HG03025 (cell line): Measurements from ENCODE around the gene AMZ1.
"Not testable (repeated sequence)": the region's sequence is repeated elsewhere in the genome, so short reads cannot be mapped to it uniquely, and the experiment has no call there.

Experiments used
- ATAC-seq: cut with Tn5 transposase; IDR thresholded peaks from one replicate; pipeline ENCODE4 v1.9.1; 2021; ENCODE audit warnings: mild to moderate bottlenecking, moderate library complexity; ENCODE audit not compliant: unreplicated experiment, low FRiP score

Gene AMZ1

DNA sequence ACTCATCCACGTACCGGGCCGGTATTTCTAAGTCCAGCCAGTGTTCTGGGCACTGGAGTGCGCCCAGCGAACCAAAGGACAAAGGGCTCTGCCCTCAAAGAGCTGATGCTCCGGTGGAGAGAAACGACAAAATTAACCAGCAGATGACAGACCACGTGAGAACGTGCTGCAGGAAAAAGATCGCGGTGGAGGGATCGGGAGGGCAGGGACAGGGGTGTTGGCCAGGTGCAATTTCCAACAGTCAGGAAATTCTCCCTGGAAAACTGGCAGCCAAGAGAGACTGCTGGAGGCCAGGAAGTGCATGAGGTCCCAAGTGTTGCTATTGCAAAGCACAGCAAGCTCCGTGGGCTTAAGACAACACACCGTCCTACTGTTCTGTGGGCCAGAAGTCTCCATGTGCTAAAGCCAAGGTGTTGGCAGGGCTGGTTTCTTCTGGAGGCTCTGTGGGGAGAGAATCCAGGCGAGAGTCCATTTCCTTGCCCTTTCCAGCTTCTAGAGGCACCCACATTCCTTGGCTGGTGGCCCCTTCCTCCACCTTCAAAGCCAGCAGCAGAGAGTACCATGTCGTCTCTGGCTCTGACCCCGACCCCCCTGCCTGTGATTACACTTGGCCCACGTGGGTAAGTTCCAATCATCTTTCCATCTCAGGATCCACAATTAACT is 21.3 kb upstream of the AMZ1 start:
- ATAC-seq, result no peak

DNA sequence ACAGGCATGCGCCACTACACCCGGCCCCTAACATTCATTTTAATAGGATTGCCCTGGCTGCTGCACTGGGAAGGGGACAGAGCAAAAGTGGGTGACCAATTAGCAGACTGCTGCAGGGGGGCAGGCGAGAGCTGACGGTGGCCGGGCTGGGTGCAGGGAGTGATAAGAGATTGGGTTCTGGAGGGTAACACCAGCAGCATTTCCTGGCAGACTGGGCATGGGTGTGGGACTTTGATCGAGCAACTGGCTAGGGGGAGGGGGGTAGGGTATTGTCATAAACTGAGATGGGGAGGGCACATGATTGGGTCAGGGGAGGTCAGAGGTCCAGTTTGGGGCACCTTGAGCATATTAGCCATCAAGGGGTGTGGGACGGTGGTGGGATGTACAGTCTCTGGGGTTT is 20.2 kb upstream of the AMZ1 start:
- no peak for ATAC-seq

DNA sequence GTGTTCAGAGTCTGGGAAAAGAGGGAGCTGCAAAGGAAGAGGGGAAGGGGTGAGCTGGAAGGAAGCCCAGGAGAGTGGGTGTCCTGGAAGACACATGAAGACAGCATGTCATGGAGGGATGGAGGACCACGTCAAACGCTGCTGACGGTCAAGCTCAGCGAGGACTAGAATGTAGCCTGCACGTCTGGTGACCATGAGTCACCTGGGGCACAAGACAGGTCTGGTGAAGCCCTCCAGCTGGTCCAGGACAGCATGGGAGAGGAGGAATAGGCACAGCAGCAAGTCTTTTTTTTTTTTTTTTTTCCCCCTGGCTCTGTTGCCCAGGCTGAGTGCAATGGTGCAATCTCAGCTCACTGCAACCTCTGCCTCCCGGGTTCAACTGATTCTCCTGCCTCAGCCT is 19.6 kb upstream of the AMZ1 start:
- ATAC-seq, result no peak

DNA sequence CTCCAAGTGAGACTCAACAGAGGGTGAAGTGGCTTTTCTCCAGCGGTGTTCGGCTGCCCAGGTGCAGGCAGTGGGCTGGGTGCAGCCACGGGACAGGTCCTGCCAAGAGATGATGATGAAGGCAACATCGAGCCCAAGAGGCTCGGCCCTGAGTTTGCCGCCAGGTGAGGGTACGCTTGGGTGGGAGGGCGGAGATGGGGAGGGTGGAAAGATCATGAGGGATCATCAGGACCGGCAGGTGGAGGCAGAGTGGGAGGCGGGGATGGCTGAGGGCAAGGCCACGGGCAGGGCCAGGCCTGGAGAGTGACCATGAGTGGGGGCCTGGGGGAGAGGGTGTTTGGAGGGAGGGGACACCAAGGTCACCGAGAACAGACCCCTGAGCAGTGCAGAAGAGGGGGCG is 17.8 kb upstream of the AMZ1 start:
- ATAC-seq, result no peak

DNA sequence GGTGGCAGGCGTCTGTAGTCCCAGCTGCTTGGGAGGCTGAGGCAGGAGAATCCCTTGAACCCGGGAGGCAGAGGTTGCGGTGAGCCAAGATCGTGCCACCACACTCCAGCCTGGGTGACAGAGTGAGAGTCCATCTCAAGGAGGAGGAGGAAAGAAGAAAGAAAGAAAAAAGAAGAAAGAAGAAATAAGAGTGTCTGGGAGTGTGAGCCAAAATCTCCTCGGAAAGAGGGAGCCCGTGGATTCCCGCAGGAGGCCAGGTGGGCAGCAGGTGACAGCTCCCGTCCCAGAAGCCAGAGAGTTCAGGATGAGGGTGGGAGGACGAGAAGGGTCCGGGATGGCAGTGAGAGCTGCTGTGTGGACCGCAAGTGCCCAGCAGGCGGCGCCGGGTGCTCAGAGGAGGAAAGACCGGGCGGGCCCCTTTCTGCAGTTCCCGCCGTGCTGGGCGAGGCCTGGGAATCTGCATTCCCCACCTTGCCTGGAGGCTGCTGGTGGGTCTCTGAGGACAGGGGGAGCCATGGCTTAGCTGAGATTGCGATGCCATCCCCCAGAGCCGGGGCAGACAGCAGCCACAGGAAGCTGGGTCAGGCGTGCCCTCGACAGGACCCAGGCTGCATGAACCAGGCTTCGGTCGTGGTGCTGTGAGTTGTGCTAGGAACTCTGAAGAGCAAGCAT is 17.1 kb upstream of the AMZ1 start:
- ATAC-seq, result no peak

DNA sequence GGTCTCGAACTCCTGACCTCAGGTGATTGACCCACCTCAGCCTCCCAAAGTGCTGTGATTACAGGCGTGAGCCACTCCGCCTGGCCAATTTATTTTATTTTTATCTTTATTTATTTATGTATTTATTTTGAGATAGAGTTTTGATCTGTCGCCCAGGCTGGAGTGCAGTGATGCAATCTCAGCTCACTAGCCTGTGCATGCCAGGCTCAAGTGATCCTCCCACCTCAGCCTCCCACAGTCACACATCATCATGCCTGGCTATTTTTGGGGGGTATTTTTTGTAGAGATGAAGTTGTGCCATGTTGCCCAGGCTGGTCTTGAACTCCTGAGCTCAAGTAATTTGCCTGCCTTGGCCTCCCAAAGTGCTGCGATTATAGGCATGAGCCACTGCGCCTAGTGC is 14.8 kb upstream of the AMZ1 start:
- not testable (repeated sequence) for ATAC-seq

DNA sequence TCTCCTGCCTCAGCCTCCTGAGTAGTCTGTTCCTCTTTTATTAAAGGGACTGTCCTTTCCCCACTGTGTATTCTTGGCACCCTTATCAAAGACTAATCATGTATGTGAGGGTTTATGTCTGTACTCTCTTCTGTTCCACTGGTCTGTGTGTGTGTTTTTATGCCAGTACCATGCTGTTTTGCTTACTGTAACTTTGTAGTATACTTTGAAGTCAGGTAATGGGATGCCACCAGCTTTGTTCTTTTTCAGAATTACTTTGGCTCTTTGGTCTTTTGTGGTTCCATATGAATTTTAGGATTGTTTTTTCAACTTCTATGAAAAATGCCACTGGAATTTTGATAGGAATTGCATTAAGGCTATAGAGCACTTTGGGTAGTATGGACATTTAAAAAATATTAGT is 14.1 kb upstream of the AMZ1 start:
- ATAC-seq, result no peak

DNA sequence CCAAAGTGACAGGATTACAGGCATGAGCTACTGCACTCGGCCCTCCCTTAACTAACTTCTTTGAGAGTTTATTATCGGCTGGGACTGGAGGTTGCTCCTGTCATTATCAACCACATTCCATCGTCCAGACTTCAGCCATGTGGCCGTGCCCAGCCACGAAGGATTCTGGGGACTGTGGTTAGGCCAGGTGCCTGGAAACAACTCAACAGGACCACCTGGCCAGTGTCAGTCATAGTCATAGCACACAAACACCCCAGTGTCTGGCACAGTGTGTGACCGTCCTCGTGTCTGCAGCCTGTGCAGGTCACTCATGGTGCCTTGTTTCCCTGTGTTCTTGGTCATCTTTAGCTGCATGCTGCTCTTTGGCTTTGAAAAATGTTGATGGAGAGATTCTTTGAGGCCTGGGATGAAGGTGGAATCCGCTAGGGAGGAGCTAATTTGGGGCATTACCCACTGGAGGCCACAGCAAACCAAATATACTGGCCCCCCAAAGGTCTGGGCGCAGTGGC is 12.7 kb upstream of the AMZ1 start:
- ATAC-seq, result no peak

DNA sequence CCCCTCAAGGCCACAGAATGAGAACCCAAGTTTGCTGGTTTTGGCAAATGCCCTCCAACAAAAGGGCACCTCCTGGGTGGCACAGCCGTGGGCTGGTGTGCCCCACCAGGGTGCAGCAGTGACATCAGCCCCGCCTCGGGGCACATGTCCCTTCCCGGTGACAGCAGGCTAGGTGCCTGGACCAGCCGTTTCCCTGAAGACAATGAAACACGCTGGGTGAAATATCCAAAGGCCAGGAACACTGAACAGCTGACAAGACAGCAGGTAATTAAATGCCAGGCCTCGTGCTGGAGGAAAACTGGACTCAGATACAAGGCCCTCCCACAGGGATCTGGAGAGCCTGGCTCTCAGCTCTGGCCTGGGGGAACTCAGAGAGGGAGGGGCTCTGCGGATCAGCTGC is 11.4 kb upstream of the AMZ1 start:
- ATAC-seq, result not testable (repeated sequence)

DNA sequence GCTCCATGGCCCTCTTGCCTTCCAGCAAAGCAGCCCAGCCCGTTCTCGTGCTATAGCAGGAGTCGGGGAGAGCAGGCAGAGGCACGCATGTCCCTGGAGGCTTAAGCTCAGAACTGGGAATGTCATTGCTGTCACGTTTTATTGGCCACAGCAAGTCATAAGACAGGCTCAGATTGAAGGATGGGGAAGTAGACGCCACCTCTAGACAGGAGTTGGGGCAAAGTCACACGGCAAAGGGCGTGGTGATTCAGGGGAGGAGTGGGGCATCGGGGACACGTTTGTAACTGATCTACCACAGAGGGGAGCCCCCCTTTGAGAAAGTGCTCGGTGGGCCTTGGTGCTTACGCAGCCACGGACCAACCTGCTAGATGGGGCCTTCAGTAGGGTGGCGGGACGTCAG is 9.5 kb upstream of the AMZ1 start:
- ATAC-seq, result not testable (repeated sequence)

DNA sequence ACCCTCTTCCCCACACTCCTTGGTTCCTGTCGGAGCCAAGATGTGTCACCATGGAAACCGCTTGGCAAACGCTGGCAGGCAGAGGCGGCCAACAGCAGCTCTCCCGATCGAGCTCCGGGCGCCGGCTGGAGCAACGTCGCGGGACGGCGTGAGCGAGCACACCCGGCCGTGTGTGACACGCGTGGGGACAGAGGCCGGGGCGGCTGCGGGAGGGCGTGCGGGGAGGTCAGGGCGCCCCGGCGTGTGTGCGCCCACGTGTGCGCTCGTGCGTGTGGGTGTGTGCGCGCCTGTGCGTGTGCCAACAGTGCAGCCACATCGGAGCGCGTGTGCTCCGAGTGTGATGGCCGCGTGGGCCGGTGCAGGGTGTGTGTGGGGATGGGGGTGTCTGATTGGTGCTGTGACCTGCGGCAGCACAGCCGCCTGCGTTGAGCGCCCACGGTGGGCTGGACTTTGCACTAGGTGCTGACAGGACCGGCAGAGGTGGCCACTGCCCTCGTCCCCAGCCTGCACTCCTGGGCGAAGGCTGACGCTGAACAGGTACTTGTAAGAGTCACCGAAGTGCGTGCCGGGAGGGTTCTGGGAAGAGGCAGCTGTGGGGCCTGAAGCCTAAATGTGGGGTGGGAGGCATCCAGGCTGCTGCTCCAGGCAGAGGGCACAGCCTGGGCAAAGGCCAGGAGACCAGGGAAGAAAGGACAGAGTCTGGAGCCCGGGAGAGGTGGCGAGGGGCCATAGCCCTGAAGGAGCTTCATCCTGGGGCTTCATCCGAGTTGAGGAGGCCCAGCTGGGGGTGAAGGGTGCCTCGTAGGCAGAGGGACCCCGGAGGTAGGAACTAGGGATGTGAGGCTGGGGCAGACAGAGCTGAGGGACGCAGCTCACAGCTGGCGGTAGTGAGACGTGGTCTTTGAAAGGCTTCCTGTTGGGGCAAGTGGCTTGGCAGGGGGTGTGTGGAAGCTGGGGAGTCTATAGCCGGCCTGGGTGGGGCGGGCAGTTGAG is 8.6 kb upstream of the AMZ1 start:
- not testable (repeated sequence) for ATAC-seq

DNA sequence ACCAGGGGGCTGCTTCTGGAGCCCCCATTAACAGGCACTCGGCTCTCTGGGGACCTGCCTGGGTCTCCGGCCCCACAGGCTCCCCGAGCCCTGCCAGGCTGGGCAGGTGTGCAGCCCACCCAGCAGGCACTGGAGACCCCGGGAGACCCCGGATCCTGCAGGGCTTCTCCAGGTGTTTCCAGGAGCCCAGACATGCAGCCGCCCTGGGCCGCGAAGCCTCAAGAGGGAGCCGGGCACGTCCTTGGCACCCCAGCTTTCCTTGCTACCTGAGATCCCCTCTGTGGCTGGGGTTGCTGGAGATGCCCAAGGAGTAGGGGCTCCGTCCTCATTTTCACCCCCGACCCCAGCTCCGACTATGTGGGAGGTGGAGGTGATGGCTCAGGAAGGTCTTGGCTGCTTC is 7.7 kb upstream of the AMZ1 start:
- no peak for ATAC-seq

DNA sequence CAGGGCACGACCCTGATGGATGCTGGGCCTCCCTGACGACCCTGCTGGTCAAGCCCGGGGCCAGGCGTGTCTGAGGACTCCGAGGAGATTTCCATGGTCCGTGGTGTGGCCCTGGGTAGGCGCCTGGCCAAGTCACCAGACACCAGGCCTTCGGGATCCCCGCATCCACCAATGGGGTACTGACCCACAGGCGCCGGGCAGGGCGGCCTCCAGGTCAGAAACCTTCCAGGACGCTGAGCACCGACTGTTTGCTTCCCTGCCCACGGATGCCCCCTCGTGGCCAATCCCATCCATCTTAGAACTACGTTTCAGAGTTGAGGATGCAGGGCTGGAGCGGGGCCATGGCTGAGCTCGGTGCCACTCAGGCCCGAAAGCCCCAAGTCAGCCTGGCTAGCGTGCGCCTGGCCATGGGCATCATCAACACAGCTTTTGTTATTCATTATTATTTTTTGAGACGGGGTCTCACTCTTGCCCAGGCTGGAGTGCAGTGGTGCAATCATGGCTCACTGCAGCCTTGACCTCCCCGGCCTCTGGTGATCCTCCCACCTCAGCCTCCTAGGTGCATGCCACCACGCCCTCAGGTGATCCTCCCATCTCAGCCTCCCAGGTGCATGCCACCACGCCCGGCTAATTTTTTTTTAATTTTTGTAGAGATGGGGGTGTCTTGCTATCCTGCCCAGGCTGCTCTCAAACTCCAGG is 7.1 kb upstream of the AMZ1 start:
- no peak for ATAC-seq

DNA sequence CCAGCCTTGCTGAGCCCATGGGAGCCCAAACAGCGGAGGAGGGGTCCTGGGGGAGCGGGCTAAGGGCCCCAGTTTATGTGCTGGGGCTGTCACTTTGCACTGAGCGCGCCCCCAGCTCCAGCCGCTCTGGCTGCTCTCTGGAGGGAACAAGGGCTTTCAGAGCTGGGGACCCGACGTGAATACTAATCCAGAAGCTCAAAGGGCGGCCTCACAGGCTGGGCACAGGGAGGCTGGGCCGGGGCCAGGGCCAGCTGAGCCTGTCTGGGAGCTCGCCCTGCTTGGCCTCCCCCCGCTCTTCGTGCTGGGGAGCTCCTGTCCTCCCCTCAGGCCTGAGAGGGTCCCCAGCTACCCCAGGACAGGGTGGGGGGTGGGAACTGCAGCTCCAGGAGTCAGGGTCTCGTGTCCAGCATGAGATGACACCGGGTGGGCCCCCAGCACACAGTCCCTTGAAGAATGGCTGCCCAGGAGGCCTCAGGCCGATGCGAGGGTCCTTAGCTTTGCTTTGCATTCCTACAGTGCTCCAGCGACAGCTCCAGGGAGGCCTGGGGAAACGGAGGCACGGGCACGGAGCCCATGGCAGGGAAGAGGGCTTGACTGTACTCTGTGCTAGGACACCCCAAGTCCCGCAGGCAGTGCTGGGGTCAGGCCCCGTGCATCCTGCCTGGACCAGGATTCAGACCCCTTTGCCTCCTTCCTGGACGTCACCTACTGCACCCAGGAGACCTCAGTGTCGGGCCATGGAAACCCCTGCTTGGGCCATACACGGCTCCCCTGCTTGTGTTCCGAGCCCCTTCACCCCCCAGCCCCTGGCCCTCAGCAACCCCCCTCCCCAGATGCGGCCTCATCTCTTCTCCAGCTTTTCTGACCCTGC is 5.8 kb upstream of the AMZ1 start:
- no peak for ATAC-seq

DNA sequence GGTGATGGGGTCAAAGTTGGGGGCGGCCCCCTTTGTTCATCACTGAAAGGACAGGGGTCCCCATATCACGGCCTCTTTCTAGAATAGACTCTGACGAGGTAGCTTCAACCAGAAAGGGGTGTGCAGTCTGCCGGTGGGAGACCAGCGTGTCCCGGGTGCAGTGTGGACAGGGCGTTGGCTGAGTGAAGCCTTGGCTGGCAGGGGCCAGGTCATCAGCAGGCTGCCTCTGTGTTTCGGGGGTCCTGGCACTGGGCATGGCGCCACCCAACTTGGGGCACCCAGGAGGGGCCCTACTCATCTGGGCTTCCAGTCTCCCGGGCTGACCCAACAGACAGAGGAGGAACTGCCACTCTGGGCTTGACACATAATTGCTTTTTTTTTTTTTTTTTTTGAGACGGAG is 3.5 kb upstream of the AMZ1 start:
- no peak for ATAC-seq

DNA sequence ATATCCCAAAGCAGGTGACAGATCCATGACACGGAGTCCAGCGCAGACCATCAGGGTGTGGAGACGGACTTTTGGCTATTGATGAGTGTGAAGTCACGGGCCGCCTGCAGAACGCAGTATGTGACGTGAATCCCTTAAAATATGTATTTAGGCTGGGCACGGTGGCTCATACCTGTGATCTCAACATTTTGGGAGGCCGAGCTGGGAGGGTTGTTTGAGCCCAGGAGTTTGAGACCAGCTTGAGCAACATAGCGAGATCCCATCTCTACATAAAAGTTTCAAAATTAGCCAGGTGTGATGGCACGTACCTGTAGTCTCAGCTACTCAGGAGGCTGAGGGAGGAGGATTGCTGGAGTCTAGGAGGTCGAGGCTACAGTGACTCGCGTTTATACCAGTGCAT is 1.9 kb upstream of the AMZ1 start:
- no peak for ATAC-seq

DNA sequence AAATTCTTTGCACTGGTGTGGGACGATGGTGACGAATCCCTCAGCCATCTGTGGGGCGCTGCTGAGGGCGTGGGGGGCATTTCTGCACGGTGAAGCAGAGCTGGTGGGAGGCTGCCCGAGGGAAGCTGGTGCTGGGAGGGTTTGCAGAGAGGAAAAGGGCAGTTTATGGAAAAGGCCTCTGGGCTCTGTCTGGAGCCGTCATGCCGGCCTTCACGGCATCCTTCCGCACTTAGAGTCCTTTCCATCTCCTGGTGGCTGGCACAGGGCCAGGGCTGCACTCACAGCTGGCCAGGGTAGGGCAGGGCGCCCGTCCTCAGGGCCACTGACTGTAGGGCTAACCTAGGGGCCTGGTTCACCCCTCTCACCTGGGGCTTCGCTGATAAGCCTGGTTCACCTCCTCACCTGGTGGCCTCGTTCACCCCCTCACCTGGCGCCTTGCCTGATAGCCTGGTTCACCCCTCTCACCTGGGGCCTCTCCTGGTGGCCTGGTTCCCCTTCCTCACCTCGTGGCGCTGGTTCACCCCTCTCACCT is 598 bp upstream of the AMZ1 start:
- no peak for ATAC-seq

DNA sequence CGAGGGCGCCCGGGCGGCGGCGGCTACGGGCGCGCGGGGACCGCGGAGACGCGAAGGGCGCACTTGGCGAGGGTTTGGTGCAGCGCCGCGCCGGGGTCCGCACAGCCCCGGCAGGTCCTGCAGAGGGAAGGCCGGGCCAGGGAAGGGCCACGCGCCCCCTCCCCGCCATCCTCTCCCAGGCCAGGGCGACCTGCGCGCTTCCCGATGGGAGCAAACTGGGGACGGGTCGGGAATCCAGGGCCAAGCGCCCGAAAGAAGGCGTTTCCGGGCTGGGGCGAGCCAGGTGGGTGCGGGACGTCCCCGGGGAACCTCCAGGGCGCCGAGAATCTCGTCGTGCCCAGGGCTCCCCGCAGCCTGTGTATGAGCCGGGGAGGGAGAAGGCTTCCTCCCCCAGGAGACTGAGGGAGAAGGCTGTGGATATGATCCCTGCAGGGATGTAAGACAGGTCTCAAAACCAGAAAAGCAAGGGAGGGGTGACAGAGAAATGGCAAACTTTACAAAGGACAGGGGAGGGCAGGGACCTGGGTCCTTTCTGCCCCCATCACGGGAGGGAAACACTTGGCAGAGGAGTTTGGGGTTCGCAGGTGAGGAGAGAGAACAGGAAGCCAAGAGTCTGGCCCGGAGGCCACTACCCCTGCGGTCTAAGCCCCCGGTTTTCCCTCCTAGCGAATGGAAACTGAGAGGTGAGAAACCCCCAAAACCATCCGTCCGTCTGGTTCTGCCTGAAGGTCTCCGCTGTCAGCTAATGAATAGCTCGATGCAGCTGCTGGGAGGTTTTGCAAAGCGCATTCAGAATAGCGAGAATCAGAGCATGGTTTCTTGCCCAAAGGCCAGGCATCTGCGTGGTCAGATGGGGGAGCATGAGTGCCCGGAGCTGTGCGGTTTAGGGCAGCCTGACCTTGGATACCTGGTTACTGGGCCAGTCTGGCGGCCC is 674 bp downstream of the AMZ1 start:
- ATAC-seq, result peak; percentile 86
